Fibroblast of skin of left biceps (primary cell): ENCODE data around the gene TOM1L2.

Experiments
- DNase-seq, 2 experiments: peaks; one replicate each; pipeline ENCODE4 v3.0.0-alpha.2; 2013; ENCODE audit warnings: low read depth in 2 of 2

The TOM1L2 gene

DNA sequence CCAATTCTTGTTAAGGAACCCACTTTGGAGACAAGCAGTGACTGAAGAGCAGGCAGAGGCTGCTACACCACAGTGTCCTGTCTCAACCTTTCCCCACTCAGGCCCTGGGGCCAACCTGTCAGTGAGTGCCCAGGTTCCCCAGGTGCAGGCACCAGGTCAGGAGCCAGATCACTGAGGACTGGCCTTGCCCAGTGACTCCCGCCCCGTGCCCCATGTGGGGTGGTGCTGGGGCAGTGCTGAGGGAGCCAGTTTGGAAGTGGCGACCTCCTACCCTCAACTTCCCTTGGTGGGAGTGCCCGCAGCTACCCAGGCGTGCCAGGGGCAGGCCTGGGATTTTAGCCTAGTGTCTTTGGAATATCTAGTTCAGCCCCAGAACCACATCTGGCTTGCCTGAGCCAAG lies 164.8 kb downstream of the TOM1L2 start:
- no peak for DNase-seq

DNA sequence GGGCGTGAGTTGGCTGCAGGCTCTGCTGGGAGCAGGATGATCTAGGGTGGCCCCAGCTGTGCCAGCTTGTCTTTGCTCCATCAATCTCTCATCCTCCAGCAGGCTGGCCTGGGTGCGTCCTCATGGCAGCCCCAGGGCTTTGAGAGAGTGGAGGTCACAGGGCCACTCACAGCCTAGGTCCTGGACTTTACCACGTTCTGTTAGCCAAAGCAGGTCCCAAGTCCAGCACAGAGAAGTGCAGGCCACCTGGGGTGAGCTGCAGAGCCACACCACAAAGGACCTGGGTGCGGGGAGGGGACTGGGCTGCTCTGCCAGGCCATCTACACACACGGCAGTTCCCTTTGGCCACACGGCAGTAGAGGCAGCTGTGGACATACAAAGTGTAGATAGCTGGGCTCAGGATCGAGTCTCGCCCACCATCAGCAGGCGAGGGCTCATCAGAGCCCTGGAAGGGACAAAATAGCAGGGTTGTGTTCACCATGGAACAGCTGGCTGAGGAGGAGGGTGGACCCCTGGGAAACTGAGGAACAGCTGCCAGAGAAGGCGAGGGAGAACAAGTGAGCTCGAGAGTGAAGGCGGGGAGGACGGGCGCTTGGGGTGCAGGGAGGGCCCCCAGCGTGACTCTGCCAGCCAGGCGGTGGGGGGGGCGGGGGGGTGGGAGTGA lies 165.5 kb downstream of the TOM1L2 start:
- DNase-seq = no peak

DNA sequence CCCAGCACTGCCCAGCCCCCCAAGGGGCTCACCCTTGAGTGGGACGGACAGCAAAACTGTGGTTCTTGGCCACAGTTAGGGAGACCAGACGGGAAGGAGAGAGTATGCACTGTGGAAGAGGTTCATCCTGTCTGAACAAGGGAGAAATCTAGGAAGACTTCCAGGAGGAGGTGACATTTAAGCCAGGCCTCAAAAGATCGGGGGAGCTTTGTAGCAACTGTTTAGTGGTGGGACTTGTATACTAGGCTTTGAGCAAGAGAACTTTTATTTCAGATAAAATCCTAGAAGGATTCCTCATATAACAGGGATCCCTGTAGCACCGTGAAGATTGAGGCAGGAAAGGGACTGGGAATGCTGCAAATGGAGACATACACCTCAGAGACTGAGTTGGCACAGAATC lies 166.2 kb downstream of the TOM1L2 start:
- no peak for DNase-seq

DNA sequence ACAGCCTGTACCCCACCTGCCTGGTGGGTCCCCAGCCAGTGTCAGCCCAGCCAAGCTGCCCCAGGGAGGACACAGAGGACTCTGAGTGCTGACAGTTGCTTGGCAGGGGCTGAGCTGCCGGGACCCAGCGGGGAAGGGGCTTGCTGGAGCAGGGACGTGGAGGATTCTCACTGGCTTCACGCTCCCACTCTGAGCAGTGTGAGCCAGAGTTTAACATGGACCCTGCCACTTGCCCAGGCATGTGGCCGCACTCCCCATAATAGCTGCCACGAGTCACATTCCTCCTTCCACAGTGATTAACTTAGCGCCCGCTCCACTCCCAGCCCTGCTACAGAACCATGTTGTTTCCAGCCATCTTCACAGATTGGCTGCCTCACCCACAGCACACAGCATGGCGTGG lies 166.6 kb downstream of the TOM1L2 start:
- DNase-seq = no peak

DNA sequence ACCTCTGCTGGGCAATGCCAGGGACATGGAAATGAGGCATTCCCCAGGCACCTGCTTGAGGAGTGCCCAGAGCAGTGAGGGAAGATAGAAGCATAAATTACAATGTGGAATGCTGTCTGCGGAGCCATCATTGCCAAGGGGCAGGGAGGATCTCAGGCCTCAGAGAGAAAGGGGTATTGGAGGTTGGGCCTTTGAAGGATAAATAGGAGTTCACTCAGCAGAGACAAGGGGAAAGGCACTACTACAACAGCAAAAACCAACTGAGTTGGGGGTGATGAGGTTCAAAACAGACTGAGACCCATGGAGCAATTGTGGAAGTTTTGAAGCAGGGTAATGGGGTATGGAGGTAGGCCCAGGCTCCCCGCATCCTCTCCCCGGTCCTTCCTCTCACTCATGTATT lies 168.2 kb downstream of the TOM1L2 start:
- no peak for DNase-seq

DNA sequence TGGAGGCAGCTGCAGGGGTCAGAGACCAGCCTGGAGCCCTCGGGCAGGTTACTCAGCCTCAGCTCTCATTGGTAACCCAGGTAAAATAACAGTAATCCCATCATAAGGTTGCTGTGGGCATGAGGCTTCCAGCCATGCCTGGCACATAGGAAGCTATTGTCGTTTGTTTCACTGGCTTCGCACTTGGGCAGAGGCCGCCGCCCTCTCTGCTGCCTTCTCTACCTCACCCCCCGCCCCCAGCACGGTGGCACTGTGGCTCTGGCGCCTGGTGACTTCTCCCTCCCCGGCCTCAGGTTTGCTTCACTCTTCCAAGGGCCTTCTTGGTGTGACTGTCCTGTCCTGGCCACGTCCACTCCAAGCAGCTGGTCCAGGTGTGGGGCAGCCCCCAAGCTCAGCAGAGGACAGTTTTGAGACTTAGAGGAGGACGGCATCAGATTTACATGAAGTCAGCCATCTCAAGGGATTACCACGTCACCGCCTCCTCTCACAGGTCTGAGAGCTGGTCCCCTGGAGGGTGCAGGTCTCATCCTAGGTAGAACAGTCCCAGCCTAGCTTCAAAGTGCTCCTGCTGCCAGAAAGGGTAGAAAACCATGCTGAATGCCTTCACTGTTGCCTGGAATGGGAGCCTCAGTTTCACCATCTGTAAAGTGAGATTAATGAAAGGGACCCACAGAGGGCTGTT lies 170.3 kb downstream of the TOM1L2 start:
- DNase-seq = no peak

DNA sequence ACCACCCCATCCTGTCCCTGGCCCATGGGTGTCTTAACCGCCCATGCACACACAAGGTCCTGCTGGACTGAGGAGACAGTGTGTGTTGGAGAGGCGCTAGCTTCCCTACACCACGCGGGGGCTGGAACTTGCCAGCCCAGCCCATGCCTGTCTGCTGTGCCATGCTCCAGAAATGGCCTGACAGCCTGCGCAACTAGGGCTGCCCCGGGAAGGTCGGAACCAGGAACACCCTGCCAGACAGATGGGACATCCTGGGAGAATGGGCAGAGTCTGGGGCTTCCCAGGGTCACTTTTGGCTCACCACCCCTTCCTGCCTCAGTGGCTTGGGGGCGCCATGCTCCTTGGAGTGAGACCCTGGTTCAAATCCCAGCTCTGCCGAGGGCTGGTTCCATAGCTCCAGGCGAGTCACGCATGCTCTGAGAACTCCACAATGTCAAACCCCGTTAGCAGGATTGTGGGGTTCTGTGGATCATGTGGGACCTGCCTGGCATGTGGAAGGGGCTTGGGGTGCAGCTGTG lies 171.6 kb downstream of the TOM1L2 start:
- DNase-seq = no peak

DNA sequence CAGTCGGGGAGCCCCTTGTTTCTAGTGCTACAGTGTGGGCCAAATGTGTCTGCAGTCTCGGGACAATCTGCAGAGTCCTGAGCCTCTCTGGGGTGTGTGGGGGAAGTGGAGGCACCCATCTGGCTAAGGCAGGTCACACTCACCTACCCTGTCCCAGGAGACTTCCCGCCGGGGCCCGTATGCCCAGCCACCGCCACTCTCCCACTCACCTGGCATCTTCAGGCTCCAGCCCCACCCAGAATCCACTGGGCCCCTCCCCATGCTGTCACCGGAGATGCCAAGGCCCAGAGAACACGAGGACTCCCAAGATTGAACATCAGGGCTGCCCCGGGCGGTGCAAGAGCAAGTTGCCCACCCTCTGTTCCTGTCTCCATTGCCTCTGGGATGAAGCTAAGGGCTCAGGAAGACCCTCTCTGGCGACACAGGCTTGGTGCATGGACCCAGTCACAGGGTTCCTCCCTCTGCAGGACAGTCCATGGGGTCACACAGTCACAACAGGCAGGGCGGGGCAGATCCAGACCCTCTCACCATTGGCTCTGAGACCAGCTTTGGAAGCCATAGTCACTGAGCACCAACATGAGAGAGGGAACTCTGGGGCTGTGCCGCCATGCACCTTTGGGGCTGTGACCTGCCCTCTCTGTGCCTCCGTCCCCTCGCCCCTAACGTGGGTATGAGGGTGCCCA lies 173.5 kb downstream of the TOM1L2 start:
- DNase-seq = no peak

DNA sequence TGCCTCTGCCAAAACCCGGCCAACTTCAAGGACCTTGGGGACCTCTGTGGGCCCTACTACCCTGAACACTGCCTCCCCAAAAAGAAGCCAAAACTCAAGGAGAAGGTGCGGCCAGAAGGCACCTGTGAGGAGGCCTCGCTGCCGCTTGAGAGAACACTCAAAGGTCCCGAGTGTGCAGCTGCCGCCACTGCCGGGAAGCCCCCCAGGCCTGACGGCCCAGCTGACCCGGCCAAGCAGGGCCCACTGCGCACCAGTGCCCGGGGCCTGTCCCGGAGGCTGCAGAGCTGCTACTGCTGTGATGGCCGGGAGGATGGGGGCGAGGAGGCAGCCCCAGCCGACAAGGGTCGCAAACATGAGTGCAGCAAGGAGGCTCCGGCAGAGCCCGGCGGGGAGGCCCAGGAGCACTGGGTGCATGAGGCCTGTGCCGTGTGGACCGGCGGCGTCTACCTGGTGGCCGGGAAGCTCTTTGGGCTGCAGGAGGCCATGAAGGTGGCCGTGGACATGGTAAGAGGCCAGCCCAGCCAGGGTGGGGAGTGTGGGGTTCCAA lies 174.1 kb downstream of the TOM1L2 start:
- DNase-seq = no peak

DNA sequence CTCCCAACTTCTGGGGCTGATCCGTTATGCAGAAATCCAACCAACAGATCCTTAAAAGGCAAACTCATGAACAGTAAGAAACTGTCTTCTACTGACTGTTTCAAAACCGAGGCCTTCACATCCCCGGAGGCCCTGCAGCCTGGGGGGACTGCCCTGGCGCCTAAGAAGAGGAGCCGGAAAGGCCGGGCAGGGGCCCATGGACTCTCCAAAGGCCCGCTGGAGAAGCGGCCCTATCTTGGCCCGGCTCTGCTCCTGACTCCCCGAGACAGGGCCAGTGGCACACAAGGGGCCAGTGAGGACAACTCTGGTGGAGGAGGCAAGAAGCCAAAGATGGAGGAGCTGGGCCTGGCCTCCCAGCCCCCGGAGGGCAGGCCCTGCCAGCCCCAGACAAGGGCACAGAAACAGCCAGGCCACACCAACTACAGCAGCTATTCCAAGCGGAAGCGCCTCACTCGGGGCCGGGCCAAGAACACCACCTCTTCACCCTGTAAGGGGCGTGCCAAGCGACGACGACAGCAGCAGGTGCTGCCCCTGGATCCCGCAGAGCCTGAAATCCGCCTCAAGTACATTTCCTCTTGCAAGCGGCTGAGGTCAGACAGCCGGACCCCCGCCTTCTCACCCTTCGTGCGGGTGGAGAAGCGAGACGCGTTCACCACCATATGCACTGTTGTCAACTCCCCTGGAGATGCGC lies 174.9 kb downstream of the TOM1L2 start:
- no peak for DNase-seq

DNA sequence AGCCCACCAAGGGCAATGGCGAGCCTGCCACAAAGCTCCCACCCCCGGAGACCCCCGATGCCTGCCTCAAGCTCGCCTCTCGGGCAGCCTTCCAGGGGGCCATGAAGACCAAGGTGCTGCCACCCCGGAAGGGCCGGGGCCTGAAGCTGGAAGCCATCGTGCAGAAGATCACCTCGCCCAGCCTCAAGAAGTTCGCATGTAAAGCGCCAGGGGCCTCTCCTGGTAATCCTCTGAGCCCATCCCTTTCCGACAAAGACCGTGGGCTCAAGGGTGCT lies 175.5 kb downstream of the TOM1L2 start:
- DNase-seq = no peak

DNA sequence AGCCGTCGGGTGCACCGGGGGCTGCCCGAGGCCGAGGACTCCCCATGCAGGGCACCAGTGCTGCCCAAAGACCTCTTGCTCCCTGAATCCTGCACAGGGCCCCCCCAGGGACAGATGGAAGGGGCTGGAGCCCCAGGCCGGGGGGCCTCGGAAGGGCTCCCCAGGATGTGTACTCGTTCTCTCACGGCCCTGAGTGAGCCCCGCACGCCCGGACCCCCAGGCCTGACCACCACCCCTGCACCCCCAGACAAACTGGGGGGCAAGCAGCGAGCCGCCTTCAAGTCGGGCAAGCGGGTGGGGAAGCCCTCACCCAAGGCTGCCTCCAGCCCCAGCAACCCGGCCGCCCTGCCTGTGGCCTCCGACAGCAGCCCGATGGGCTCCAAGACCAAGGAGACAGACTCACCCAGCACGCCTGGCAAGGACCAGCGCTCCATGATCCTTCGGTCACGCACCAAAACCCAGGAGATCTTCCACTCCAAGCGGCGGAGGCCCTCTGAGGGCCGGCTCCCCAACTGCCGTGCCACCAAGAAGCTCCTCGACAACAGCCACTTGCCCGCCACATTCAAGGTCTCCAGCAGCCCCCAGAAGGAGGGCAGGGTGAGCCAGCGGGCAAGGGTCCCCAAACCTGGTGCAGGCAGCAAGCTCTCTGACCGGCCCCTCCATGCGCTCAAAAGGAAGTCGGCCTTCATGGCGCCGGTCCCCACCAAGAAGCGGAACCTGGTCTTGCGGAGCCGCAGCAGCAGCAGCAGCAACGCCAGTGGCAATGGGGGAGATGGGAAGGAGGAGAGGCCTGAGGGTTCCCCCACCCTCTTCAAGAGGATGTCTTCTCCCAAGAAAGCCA lies 176.0 kb downstream of the TOM1L2 start:
- DNase-seq = no peak

DNA sequence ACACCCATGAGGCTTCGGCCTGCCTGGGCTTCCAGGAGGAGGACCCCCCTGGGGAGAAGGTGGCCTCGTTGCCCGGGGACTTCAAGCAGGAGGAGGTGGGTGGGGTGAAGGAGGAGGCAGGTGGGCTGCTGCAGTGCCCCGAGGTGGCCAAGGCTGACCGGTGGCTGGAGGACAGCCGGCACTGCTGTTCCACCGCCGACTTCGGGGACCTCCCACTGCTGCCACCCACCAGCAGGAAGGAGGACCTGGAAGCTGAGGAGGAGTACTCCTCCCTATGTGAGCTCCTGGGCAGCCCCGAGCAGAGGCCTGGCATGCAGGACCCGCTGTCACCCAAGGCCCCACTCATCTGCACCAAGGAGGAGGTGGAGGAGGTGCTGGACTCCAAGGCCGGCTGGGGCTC lies 176.9 kb downstream of the TOM1L2 start:
- DNase-seq = no peak

DNA sequence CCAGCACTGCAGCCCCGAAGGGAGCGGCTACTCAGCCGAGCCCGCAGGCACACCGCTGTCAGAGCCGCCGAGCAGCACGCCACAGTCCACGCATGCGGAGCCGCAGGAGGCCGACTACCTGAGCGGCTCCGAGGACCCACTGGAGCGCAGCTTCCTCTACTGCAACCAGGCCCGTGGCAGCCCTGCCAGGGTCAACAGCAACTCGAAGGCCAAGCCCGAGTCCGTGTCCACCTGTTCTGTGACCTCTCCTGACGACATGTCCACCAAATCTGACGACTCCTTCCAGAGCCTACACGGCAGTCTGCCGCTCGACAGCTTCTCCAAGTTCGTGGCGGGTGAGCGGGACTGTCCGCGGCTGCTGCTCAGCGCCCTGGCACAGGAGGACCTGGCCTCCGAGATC lies 177.8 kb downstream of the TOM1L2 start:
- DNase-seq = no peak
